IMR-90 (cell line): ENCODE measurements around the gene SLC35D2.

Experiments used
- BHLHE40 ChIP-seq: fragments of 150-350 bp; IDR thresholded peaks from 2 replicates; pipeline ENCODE4 v1.6.1; 2016; ENCODE audit warnings: mild to moderate bottlenecking, low read depth, low read length
- CHD1 ChIP-seq: IDR thresholded peaks from 2 replicates; pipeline ENCODE4 v1.6.1; 2012; ENCODE audit warnings: low read depth, low read length, improper control_type of control experiment
- MAFK ChIP-seq: IDR thresholded peaks from 2 replicates; pipeline ENCODE4 v1.6.1; 2012; ENCODE audit warnings: low read depth, low read length, improper control_type of control experiment
- POLR2A ChIP-seq: IDR thresholded peaks from 2 replicates; pipeline ENCODE4 v1.6.1; 2012; ENCODE audit warnings: mild to moderate bottlenecking, low read depth, low read length
- RAD21 ChIP-seq: IDR thresholded peaks from 2 replicates; pipeline ENCODE4 v1.6.1; 2012; ENCODE audit warnings: low read length, improper control_type of control experiment
- TF ChIP-seq, protein P1 (sequence below): conservative IDR thresholded peaks from 2 replicates; pipeline ENCODE4 v1.5.1; 2012; ENCODE audit warnings: mild to moderate bottlenecking, low read depth, low read length, improper control_type of control experiment

DNA sequence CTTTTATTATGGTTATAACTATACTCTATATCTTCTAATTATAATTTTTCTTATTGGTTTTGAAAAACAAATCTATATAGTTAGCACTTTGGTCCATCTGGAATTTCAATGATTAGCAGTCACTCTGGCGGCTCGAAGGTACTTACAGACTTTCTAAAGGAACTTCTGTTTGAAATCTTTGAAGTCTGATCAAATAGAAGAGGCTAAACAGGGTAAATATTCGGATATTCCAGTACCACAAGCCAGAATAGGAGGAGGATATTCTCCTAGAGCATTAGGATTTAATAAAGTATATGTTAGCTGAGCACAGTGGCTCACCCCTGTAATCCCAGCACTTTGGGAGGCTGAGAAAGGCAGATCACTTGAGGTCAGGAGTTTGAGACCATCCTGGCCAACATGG, 42.8 kb downstream of the SLC35D2 start:
- TF ChIP-seq, protein P1, sequence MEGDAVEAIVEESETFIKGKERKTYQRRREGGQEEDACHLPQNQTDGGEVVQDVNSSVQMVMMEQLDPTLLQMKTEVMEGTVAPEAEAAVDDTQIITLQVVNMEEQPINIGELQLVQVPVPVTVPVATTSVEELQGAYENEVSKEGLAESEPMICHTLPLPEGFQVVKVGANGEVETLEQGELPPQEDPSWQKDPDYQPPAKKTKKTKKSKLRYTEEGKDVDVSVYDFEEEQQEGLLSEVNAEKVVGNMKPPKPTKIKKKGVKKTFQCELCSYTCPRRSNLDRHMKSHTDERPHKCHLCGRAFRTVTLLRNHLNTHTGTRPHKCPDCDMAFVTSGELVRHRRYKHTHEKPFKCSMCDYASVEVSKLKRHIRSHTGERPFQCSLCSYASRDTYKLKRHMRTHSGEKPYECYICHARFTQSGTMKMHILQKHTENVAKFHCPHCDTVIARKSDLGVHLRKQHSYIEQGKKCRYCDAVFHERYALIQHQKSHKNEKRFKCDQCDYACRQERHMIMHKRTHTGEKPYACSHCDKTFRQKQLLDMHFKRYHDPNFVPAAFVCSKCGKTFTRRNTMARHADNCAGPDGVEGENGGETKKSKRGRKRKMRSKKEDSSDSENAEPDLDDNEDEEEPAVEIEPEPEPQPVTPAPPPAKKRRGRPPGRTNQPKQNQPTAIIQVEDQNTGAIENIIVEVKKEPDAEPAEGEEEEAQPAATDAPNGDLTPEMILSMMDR = no peak
- TF ChIP-seq RAD21 (no peak), POLR2A (no peak), MAFK (no peak), CHD1 (no peak), BHLHE40 (no peak)
